ENCODE results near the gene UGT8. TPM values are rescaled to one million over a fixed set of nuclear protein-coding genes. Genes with fewer than 3 reads are reported as not detected.
A peak's percentile ranks its signal among the peaks of the same experiment; 100 is the strongest.

The UGT8 gene
- total RNA-seq, 1 donor from 2014 or later: 4.1 TPM

DNA sequence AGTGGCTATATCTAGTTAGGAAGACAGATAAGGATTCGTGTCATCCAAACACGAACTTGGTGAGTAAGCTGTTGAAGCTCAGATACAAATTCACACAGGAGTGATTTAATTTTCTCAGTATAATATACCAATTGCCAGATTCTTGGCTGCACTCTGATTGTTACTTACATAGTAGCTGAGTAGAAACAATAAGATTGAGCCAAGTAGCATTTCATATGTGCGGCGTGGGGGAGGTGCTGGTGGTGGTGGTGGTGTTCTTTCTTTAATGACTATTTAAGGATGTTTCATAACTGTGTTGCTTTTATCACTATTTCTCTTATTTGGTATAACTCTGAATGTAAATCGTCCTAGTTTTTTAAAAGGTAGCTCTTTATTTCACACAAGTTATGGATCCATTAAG lies 102.9 kb downstream of the UGT8 start:
- Mint-ChIP-seq H3K4me1 (ENCODE audit: unreplicated experiment) (no peaks in the 10 kb centered on the region), H3K27ac (ENCODE audit: unreplicated experiment) (no peak overlapping the region), H3K9me3 (ENCODE audit: unreplicated experiment) (no peaks in the 10 kb centered on the region), H3K4me3 (ENCODE audit: unreplicated experiment) (no peak overlapping the region), H3K27me3 (ENCODE audit: unreplicated experiment) (no peaks in the 10 kb centered on the region), H3K36me3 (ENCODE audit: low read depth, unreplicated experiment) (no peaks in the 10 kb centered on the region)
- no peak for DNase-seq (ENCODE audit: low spot score)
- no peak for TF ChIP-seq CTCF (IDR thresholded peaks at IDR 0.05; ENCODE audit: unreplicated experiment)

DNA sequence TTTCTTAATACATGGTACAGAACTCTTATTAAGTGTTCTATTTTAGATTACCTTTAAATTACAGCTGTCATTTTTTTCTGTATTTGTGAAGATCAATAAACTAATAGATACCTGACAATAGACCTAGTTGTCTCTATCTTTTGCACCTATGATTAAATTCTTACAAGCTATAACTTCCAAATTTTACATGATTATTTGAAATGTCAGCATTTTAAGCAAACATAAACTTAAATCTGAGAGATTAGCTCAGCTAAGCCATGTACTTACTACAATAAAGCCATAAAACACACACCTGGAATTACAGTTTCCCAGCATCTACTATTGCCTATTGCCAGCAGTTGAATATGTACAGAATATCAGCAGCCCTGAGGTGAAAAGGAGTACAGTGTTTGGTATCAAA lies 118.8 kb downstream of the UGT8 start:
- H3K4me1 Mint-ChIP-seq (ENCODE audit: unreplicated experiment): no peaks in the 10 kb centered on the region
- H3K9me3 Mint-ChIP-seq (ENCODE audit: unreplicated experiment): no peaks in the 10 kb centered on the region
- no peak for TF ChIP-seq CTCF (IDR thresholded peaks at IDR 0.05; ENCODE audit: unreplicated experiment)
- no peak for DNase-seq (ENCODE audit: low spot score)
- H3K36me3 Mint-ChIP-seq (ENCODE audit: low read depth, unreplicated experiment): no peaks in the 10 kb centered on the region
- H3K27me3 Mint-ChIP-seq (ENCODE audit: unreplicated experiment): no peaks in the 10 kb centered on the region
- no peak overlapping the region for H3K27ac Mint-ChIP-seq (ENCODE audit: unreplicated experiment)
- H3K4me3 Mint-ChIP-seq (ENCODE audit: unreplicated experiment): no peak overlapping the region

DNA sequence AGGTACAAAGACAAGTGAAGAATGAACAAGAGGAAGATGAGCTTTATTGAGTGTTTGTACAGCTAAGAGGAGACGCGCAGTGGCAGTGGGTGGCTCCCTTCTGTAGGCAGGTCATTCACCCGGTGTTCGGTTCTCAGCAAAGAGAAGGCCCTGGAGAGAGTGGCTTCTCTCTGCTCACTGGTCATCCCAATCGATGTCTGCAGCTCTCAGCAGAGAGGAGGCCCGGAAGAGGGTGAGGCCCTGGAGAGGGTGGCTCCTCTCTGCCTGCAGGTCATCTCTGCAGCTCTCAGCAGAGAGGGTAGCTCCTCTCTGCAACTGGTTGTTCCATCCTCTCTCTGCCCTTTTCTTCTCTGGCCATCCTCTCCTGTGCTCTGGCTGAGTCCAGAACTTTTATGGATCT lies 126.5 kb downstream of the UGT8 start:
- no peak for DNase-seq (ENCODE audit: low spot score)
- H3K27me3 Mint-ChIP-seq (ENCODE audit: unreplicated experiment): no peaks in the 10 kb centered on the region
- no peak overlapping the region for H3K4me3 Mint-ChIP-seq (ENCODE audit: unreplicated experiment)
- no peaks in the 10 kb centered on the region for H3K9me3 Mint-ChIP-seq (ENCODE audit: unreplicated experiment)
- no peaks in the 10 kb centered on the region for H3K36me3 Mint-ChIP-seq (ENCODE audit: low read depth, unreplicated experiment)
- H3K4me1 Mint-ChIP-seq (ENCODE audit: unreplicated experiment): peaks cover 9% of the 10 kb centered on the region
- no peak overlapping the region for H3K27ac Mint-ChIP-seq (ENCODE audit: unreplicated experiment)
- TF ChIP-seq CTCF (IDR thresholded peaks at IDR 0.05; ENCODE audit: unreplicated experiment): no peak

DNA sequence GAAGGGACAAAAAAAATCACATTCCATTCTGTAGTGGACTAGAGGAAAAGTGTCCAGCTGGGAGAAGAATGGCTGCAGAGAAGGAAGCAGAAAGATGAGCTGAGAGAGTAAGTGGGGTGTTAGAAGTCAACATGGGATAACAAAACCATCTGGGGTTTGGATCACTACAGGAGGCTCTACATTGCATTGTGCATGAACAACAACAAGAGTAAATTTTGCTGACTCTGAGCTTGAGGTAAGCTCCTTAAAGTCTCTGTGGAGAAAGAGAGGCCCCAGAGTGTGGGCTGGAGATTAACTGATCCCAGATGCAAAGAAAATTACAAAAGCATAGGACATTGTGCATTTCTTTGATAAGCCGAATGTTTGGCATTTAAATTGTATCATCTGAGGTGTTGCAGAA lies 128.9 kb downstream of the UGT8 start:
- Mint-ChIP-seq H3K9me3 (ENCODE audit: unreplicated experiment) (no peaks in the 10 kb centered on the region), H3K27me3 (ENCODE audit: unreplicated experiment) (no peaks in the 10 kb centered on the region), H3K4me1 (ENCODE audit: unreplicated experiment) (peaks cover 9% of the 10 kb centered on the region), H3K36me3 (ENCODE audit: low read depth, unreplicated experiment) (no peaks in the 10 kb centered on the region), H3K4me3 (ENCODE audit: unreplicated experiment) (no peak overlapping the region), H3K27ac (ENCODE audit: unreplicated experiment) (no peak overlapping the region)
- DNase-seq (ENCODE audit: low spot score): no peak
- TF ChIP-seq CTCF (IDR thresholded peaks at IDR 0.05; ENCODE audit: unreplicated experiment): no peak

Small RNA genes within 50 kb of the gene (microRNA-seq; reads per million reads assigned to microRNA genes)
- gene MIR577 (ENCODE audit: unreplicated experiment): 31.6 reads per million, percentile 72 among the genes with 10 or more reads in this experiment
